Measurements from ENCODE around the gene HOXA10.

Gene HOXA10

GRCh38 chr7:27179030-27179429 is 4.9 kb upstream of the HOXA10 start:
- ATAC-seq: no peak

GRCh38 chr7:27178366-27178765 is 4.2 kb upstream of the HOXA10 start:
- no peak for ATAC-seq

GRCh38 chr7:27177795-27178320 is 3.7 kb upstream of the HOXA10 start:
- no peak for ATAC-seq

GRCh38 chr7:27176962-27177794 is 3.1 kb upstream of the HOXA10 start:
- no peak for ATAC-seq

- no peak for ATAC-seq
Observed at GRCh38 chr7:27176524-27176845, 2.4 kb upstream of the HOXA10 start.

- no peak for ATAC-seq
Observed at GRCh38 chr7:27175626-27176523, 1.8 kb upstream of the HOXA10 start.

- ATAC-seq: no peak
Observed at GRCh38 chr7:27174874-27175625, 930 bp upstream of the HOXA10 start.

- peak; percentile 55 to 65 for ATAC-seq
Observed at GRCh38 chr7:27173511-27173955, 587 bp downstream of the HOXA10 start.

- ATAC-seq: peak in 1 of 2 donors; percentile 10
Observed at GRCh38 chr7:27172823-27173510, 1.2 kb downstream of the HOXA10 start.

- no peak for ATAC-seq
Observed at GRCh38 chr7:27172315-27172774, 1.8 kb downstream of the HOXA10 start.

- ATAC-seq: no peak
Observed at GRCh38 chr7:27171637-27172314, 2.3 kb downstream of the HOXA10 start.

- no peak for ATAC-seq
Observed at GRCh38 chr7:27171325-27171636, 2.8 kb downstream of the HOXA10 start.

GRCh38 chr7:27170426-27171324 is 3.4 kb downstream of the HOXA10 start:
- ATAC-seq: no peak

GRCh38 chr7:27169658-27170425 is 4.3 kb downstream of the HOXA10 start:
- no peak for ATAC-seq

GRCh38 chr7:27168265-27168947 is 5.7 kb downstream of the HOXA10 start:
- no peak for ATAC-seq

GRCh38 chr7:27167916-27168264 is 6.2 kb downstream of the HOXA10 start:
- no peak for ATAC-seq

GRCh38 chr7:27166531-27167505 is 7.3 kb downstream of the HOXA10 start:
- ATAC-seq: no peak

GRCh38 chr7:27165996-27166530 is 8.1 kb downstream of the HOXA10 start:
- no peak for ATAC-seq

Data from activated CD4-positive, CD25-positive, alpha-beta regulatory T cell treated with anti-CD3 and anti-CD28 coated beads, Interleukin-2, amount 50 U/mL, for 24 hours (primary cell).